HepG2 (cell line): ENCODE results near the gene PLK2. TPM values are rescaled to one million over a fixed set of nuclear protein-coding genes. Genes with fewer than 3 reads are reported as not detected.

Experiments used
- ARNTL ChIP-seq: sonication (generic); formaldehyde crosslinking; IDR thresholded peaks from 2 replicates; pipeline ENCODE4 v1.4.0; 2020; ENCODE audit warnings: mild to moderate bottlenecking, missing genetic modification reagents
- ATF1 ChIP-seq: IDR thresholded peaks from 2 replicates; pipeline ENCODE4 v1.6.1; 2016; ENCODE audit warnings: mild to moderate bottlenecking, control low read depth
- CBX5 ChIP-seq: sonication (generic); formaldehyde crosslinking; IDR thresholded peaks from 2 replicates; pipeline ENCODE4 v1.4.0; 2020; ENCODE audit warnings: missing genetic modification reagents, borderline replicate concordance
- CC2D1A ChIP-seq: sonication (generic); formaldehyde crosslinking; IDR thresholded peaks from 2 replicates; pipeline ENCODE4 v1.8.1; 2023; ENCODE audit warnings: mild to moderate bottlenecking, missing genetic modification reagents
- GLI4 ChIP-seq: sonication (generic); formaldehyde crosslinking; IDR thresholded peaks from 2 replicates; pipeline ENCODE4 v1.5.1; 2020; ENCODE audit warnings: missing genetic modification reagents, mild to moderate bottlenecking, moderate library complexity, borderline replicate concordance
- GTF3A ChIP-seq: sonication (generic); formaldehyde crosslinking; conservative IDR thresholded peaks from 2 replicates; pipeline ENCODE4 v1.4.0; 2020; ENCODE audit warnings: mild to moderate bottlenecking, missing genetic modification reagents
- HMGXB3 ChIP-seq: sonication (generic); formaldehyde crosslinking; IDR thresholded peaks from 2 replicates; pipeline ENCODE4 v1.4.0; 2020; ENCODE audit warnings: missing genetic modification reagents, borderline replicate concordance
- ISX ChIP-seq: sonication (generic); formaldehyde crosslinking; conservative IDR thresholded peaks from 2 replicates; pipeline ENCODE4 v1.5.0; 2020; ENCODE audit warnings: missing genetic modification reagents
- KDM5B ChIP-seq: sonication (generic); formaldehyde crosslinking; IDR thresholded peaks from 2 replicates; pipeline ENCODE4 v1.4.0; 2020; ENCODE audit warnings: missing genetic modification reagents, mild to moderate bottlenecking, borderline replicate concordance
- MAF1 ChIP-seq: sonication (generic); formaldehyde crosslinking; IDR thresholded peaks from 2 replicates; pipeline ENCODE4 v1.5.0; 2020; ENCODE audit warnings: missing genetic modification reagents, borderline replicate concordance
- SNAPC2 ChIP-seq: sonication (generic); formaldehyde crosslinking; IDR thresholded peaks from 2 replicates; pipeline ENCODE4 v1.8.1; 2022; ENCODE audit warnings: mild to moderate bottlenecking, missing genetic modification reagents
- SP5 ChIP-seq: IDR thresholded peaks from 2 replicates; pipeline ENCODE4 v1.6.1; 2016; ENCODE audit warnings: low read depth, borderline replicate concordance
- TAF15 ChIP-seq: fragments of 200-400 bp; formaldehyde crosslinking; IDR thresholded peaks from one replicate; pipeline ENCODE4 v1.6.1; 2018; ENCODE audit warnings: mild to moderate bottlenecking, low read depth, low read length; ENCODE audit not compliant: poor library complexity, severe bottlenecking
- TBX2 ChIP-seq: sonication (generic); formaldehyde crosslinking; IDR thresholded peaks from 2 replicates; pipeline ENCODE4 v1.5.0; 2020; ENCODE audit warnings: missing genetic modification reagents, mild to moderate bottlenecking, borderline replicate concordance
- TEAD3 ChIP-seq: optimal IDR thresholded peaks from 2 replicates; pipeline ENCODE3; 2016; ENCODE audit warnings: borderline replicate concordance
- TOPORS ChIP-seq: sonication (generic); formaldehyde crosslinking; IDR thresholded peaks from 2 replicates; pipeline ENCODE4 v1.8.0; 2023; ENCODE audit warnings: mild to moderate bottlenecking, missing genetic modification reagents
- ZNF101 ChIP-seq: sonication (generic); formaldehyde crosslinking; IDR thresholded peaks from 2 replicates; pipeline ENCODE4 v1.4.0; 2020; ENCODE audit warnings: mild to moderate bottlenecking, low read depth, missing genetic modification reagents, borderline replicate concordance
- ZNF143 ChIP-seq: sonication (generic); formaldehyde crosslinking; IDR thresholded peaks from 2 replicates; pipeline ENCODE4 v1.4.0; 2020; ENCODE audit warnings: missing genetic modification reagents
- ZNF703 ChIP-seq: sonication (generic); formaldehyde crosslinking; IDR thresholded peaks from 2 replicates; pipeline ENCODE4 v1.5.1; 2020; ENCODE audit warnings: missing genetic modification reagents, mild to moderate bottlenecking, moderate library complexity, borderline replicate concordance
- ZNF720 ChIP-seq: sonication (generic); formaldehyde crosslinking; IDR thresholded peaks from 2 replicates; pipeline ENCODE4 v1.4.0; 2020; ENCODE audit warnings: missing genetic modification reagents
- ZNF766 ChIP-seq: sonication (generic); formaldehyde crosslinking; IDR thresholded peaks from 2 replicates; pipeline ENCODE4 v1.5.0; 2020; ENCODE audit warnings: missing genetic modification reagents, borderline replicate concordance
- ZNF776 ChIP-seq: sonication (generic); formaldehyde crosslinking; IDR thresholded peaks from 2 replicates; pipeline ENCODE4 v1.4.0; 2020; ENCODE audit warnings: mild to moderate bottlenecking, missing genetic modification reagents
- polyA plus RNA-seq, 8 experiments: library from polyadenylated mRNA; depleted of rRNA in 3 of 8; stranded (reverse) in 7 of 8; unstranded in 1 of 8; fragments of >200 nt; fragmentation: Illumina TruSeq in 4 of 8; extraction: Trizol in 4 of 8; gene quantifications; 2 replicates each; pipeline versions ENCODE4 v1.2.1 to v1.2.3, GENCODE V29; 2011 to 2016; ENCODE audit warnings: low read depth in 4 of 8, missing spikeins in 1 of 8, mixed read lengths in 1 of 8; ENCODE audit not compliant: insufficient read depth in 1 of 8
- total RNA-seq, 5 experiments: library from RNA; depleted of rRNA; stranded (reverse); fragments of >200 nt; fragmentation: Illumina TruSeq; extraction: Trizol; gene quantifications; 2 replicates each; pipeline ENCODE4 v1.2.3, GENCODE V29; 2016; ENCODE audit warnings: low read depth in 1 of 5
- TF ChIP-seq, protein P1 (sequence below): sonication (generic); formaldehyde crosslinking; IDR thresholded peaks from 2 replicates; pipeline ENCODE4 v1.4.0; 2020; ENCODE audit warnings: mild to moderate bottlenecking, missing genetic modification reagents
- TF ChIP-seq, protein P2 (sequence below): sonication (generic); formaldehyde crosslinking; IDR thresholded peaks from 2 replicates; pipeline ENCODE4 v1.4.0; 2020; ENCODE audit warnings: missing genetic modification reagents, mild to moderate bottlenecking, borderline replicate concordance

Gene PLK2
- total and polyA plus RNA-seq, 2 of the 13 experiments (the other 11 are each of a cell fraction or from before 2014, with no cell fraction given): 9.6 to 29.6 TPM

- TF ChIP-seq GTF3A (CRISPR knock-in tag) (no peak), ZNF101 (CRISPR knock-in tag) (no peak), ZNF776 (0 out of 2 replicates have a peak, but pooled peaks have one; percentile 12), ATF1 (CRISPR knock-in tag) (no peak), KDM5B (peak; percentile 65), SP5 (CRISPR knock-in tag) (0 out of 2 replicates have a peak, but pooled peaks have one; percentile 23), ARNTL (CRISPR knock-in tag) (no peak), MAF1 (CRISPR knock-in tag) (no peak), ZNF703 (CRISPR knock-in tag) (0 out of 2 replicates have a peak, but pooled peaks have one; percentile 83), CC2D1A (CRISPR knock-in tag) (no peak), ZNF720 (CRISPR knock-in tag) (no peak), HMGXB3 (CRISPR knock-in tag) (no peak; the same call in 1 of the 2 replicates), TAF15 (no peak), SNAPC2 (no peak), TBX2 (CRISPR knock-in tag) (no peak; the same call in 1 of the 2 replicates), ISX (CRISPR knock-in tag) (no peak), GLI4 (CRISPR knock-in tag) (peak; percentile 58; the same call in 1 of the 2 replicates), TOPORS (CRISPR knock-in tag) (no peak), ZNF143 (no peak), TEAD3 (peak; percentile 37), CBX5 (0 out of 2 replicates have a peak, but pooled peaks have one; percentile 42), ZNF766 (no peak)
- TF ChIP-seq, protein P1, sequence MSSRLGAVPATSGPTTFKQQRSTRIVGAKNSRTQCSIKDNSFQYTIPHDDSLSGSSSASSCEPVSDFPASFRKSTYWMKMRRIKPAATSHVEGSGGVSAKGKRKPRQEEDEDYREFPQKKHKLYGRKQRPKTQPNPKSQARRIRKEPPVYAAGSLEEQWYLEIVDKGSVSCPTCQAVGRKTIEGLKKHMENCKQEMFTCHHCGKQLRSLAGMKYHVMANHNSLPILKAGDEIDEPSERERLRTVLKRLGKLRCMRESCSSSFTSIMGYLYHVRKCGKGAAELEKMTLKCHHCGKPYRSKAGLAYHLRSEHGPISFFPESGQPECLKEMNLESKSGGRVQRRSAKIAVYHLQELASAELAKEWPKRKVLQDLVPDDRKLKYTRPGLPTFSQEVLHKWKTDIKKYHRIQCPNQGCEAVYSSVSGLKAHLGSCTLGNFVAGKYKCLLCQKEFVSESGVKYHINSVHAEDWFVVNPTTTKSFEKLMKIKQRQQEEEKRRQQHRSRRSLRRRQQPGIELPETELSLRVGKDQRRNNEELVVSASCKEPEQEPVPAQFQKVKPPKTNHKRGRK: no peak
- TF ChIP-seq, protein P2, sequence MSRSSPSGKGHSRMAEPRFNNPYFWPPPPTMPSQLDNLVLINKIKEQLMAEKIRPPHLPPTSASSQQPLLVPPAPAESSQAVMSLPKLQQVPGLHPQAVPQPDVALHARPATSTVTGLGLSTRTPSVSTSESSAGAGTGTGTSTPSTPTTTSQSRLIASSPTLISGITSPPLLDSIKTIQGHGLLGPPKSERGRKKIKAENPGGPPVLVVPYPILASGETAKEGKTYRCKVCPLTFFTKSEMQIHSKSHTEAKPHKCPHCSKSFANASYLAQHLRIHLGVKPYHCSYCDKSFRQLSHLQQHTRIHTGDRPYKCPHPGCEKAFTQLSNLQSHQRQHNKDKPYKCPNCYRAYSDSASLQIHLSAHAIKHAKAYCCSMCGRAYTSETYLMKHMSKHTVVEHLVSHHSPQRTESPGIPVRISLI (CRISPR knock-in tag): peak; percentile 13; the same call in 1 of the 2 replicates
Observed at GRCh38 chr5:58460002-58460731, at the start of gene PLK2 (continued).
